Stimulated activated CD4-positive, alpha-beta T cell treated with anti-CD3 and anti-CD28 coated beads, Interleukin-12 subunit alpha, Interleukin-12 subunit beta, amount 100 ng/mL, for 4 hours (primary cell): Measurements from ENCODE around the gene E2F6.
"Not testable (repeated sequence)": the region's sequence is repeated elsewhere in the genome, so short reads cannot be mapped to it uniquely, and the experiment has no call there.

Experiments
- DNase-seq: peaks from one replicate; pipeline ENCODE4 v3.0.0-alpha.2; 2020

E2F6 gene

DNA sequence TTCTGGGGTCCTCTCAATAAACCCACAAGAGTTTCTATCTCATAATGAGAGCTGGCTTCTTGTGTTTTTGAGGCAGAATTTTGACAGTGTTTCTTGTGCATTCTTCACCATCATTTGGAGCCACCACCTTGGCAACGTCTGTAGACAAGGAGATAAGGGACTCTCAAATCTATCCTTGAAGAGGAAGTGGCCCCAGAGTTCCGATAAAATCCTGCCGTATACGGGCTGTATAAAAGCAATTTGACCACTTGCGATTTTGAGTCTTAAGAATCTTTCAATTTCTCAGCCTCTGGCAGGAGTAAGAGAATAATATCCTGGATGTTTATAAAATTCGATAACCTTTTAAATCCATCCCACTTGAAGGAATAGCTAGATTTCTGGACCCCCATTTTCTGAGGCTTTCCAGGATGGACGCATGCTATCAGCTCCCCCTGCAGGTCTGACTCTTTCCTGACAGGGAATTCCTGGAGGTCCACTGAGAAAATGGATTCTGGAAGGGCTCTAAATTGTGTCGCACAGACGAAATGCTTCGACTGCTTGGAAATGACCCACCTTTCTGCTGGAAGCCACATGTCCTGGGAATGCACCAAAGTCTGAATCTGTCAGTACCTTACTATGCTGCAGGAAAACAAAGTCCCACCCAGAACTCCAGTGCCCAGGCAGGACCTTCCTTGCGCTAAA, 54.1 kb downstream of the E2F6 start:
- no peak for DNase-seq

DNA sequence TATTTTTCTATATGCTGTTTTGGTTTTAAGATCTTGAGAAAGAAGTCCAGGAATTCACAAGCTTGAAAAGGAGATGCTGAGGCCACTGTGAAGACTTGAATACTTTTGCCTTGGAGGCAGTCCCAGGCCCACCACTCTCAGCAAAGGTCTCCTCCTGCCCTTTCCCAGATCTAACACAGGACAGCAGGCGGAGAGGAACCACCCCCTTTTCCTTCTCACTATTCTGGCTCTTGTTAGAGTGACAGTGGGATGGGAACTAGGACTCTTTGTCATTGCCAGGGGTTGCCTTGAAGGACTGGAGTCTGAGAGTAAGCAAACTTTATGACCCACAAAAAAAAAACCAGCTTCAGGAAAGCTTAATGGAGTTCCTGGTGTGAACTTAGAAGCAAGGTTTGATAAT, 54.7 kb downstream of the E2F6 start:
- no peak for DNase-seq

DNA sequence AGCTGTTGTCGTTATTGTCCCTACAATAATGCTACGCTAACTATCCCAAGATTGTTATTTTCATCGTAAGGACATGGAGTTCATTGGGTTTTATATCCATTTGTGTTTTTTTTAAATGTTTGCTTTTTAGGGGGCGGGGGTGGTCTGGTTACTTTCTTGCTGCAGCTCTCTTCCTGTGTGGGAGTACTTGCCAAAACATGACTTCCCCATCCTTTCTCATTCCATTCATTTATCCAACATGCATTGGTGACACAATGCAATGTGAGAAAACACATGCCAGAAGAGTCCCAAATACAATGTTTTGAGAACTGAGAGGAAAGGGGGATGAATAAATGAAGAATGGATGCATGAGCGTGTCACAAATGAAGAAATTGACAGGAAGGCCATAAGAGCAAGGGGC, 55.9 kb downstream of the E2F6 start:
- no peak for DNase-seq

DNA sequence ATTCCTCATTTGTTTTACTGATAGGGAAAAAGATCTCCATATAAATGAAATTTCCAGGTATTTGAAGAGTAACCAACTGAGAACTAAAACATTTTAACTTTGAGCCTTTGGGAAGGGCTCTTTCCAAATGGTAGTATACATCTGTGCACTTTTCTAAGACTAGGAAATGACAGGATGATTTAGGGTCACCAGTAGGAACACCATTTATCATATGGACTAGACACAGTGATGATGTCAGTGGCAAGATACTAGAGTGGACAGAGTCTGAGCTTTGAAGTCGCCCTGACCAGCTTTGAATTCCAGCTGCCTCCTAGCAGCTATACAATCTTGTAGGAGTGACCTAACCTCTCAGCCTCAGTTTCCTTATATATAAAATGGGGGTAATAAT, 56.4 kb downstream of the E2F6 start:
- DNase-seq = no peak

DNA sequence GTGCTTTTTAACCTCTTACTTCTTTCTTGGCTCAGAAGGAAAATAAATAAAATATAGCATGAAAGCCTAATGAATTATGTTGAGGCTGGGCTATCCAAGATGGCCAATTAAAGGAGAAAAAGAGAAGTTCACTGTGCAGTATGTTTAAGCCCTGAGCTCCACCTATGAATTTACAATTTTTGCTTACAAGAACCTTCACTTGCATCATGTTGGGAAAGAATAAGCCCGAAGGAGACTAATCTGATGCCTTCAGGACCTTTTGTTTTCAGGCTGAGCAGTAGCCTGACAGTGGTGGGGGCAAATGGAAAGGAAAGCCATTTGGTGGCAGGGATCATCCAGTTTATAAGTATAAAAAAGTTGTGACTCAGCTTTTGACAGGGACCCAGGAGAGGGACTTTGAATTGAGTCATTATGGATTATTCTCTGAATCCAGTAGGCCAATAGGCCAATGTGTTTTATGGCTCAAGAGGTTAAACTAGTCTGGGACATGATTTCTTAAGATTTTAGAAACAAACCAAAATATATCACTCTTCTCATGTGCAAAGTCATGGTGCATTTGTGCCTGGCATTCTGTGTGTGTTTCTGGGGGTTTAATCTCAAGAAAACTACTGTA, 56.9 kb downstream of the E2F6 start:
- no peak for DNase-seq

DNA sequence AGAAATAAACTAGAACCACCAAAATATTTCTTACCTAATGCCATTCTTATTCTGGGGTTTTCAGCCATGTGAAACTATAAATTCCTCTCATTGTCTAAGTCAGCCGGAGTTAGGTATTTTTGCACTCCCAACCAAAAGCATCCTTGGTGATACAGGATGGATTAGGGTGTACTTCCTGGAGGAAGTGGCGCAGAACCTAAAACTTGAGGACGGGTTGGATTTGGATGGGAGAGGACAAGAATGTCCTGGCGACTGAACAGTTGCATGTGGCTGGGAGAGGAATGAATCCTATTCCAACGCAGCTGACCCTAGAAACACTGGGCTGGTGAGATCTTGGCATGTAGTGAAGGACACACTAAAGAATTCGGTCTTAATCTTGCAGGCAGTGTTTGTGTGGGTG, 58.5 kb downstream of the E2F6 start:
- DNase-seq = no peak

DNA sequence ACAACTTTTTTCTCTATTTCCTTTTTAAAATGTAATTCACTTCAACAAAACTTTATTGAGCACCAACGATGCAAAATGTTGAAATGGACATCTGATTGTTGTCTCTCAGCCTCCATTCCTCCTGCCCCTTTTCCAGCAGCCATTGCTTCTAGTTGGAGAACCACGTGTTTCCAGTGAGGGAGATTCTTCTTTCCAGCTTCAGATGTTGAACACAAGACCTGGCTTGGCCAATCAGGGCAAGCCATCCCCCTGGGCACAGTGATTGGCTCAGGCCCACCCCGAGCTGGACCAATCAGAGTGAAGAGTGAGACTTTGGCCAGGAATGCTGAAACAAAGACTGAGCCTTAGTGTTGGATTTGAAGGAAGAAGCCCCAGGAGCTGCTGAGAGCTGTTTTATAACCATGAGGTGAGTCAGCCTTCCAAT, 59.0 kb downstream of the E2F6 start:
- DNase-seq = no peak

DNA sequence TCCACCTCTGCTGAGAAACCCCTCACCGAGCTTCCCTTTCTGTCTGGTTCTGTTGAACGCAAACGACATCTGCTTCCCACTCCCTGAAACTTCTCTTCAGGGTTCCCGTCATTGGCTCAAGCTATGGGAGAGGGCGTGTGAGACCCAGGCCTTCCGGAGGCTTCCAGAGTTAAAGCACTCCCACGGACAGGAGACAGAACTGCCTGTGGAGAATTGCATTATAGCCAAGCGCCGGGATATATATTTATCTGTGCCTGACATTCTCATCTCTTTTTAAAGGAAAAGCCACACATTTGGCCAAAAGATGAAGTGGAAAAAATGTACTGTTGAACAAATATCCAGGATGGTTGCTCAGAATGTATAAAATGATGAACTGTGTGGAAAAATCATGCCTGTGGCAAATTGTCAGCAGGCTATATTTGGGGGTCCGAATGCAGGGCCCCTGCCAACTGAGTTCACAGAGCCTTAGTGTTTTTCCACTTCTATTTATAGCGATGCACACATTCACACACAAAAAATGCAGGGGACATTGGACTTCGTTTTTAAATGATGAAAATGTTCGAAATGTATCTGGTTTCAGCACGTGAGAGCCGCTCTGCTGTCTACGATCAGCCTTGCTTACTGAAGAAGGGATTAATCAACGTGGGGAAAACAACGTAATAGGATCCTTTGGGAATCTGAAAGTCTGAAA, 59.5 kb downstream of the E2F6 start:
- DNase-seq = no peak

DNA sequence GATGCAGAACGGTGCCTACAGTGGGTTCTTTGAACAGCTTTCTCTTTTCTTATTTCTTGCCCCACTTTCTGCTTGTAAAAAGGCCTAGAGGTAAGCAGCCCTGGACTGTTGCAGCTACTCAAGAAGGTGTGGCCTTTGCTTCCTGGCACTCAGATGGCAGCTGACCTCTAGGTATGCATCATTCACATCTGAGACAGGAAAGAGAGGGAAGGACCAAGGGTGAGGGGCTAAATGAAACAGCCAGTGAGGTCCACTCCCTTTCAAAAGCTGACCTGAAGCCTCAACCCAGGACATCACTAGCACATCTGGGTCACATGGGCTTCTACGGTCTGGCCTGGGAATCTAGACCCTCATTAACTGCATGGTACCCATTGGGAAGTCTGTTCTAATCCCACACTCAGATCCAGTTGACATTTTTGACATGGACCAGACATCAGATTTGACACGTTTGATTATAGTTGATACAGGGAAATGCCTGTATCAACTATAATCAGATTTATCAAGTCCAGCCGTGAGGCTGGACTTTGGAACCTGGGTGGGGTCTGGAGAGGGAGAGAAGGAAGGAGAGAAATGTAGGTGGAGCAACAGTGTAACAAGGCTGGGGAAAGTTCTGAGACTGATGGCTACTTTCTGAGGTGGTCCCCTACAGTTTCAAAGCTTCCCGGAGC, 60.2 kb downstream of the E2F6 start:
- no peak for DNase-seq

DNA sequence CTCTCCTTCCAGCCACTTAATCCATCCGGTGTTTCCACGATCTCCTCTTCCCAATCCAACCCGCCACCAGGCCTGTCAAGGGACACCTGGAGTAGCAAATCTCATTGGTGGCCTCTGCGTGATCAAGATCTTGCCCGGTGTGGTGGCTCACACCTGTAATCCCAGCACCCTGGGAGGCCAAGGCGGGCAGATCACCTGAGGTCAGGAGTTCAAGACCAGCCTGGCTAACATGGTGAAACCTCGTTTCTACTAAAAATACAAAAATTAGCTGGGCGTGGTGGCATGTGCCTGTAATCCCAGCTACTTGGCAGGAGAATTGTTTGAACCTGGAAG, 60.9 kb downstream of the E2F6 start:
- DNase-seq = not testable (repeated sequence)

DNA sequence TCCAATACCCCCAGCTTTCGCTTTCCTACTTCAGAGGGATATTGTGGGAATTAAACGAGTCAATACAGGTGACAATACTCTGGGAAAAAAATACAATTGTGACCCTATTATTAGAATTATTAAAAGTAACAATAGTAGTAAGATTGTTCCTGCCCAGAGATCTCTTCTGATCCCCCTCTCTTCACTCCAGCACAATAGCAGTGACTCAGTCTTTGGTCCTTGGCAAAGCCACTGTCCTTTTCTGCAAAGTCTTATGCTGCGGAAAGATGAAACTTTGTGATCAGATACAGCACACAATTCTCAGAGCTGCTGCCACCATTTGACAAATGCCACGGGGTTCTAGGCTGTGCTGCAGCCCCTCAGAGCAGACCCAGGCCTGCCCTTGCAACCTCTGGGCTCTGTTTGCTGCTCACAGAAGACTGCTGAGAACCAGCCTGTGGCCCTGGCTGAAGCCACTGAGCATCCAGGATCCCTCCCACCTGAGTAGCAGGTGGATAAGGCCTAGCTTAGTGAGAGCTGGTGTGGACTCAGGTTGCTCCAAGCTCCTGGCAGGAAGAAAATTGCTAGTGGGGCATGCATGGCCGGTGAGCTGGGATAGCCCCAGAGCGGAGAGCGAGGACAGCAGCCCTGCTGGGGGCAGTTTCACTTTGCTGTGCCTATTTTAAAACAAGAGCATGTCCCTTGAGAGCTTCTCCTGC, 61.4 kb downstream of the E2F6 start:
- no peak for DNase-seq

DNA sequence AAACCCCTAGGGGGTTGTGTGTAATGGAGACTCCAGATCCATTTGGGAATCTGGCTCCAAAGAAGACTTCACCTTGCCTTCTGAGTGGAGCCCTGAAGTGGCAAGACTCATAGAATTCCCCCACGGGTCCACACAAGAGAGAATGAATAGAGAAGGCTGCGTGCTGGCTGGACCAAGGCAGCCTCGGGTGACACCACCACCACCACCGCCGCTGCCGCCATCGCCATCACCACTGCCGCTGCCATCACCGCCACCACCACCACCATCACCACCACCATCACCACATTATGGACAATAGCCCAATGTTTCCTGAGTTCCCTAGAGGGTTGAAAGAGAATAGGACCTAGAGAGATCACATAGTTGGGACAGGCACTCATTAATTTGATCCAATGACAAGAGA, 63.5 kb downstream of the E2F6 start:
- no peak for DNase-seq

DNA sequence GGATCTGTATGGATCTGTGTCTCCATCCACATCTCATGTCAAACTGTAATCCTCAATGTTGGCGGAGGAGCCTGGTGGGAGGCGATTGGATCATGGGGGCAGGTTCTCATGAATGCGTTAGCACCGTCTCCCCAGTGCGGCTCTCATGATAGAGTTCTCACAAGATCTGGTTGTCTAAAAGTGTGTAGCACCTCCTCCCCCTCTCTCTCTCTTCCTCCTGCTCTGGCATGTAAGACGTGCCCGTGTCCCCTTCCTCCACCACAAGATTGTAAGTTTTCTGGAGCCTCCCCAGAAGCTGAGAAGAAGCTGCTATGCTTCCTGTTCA, 66.6 kb downstream of the E2F6 start:
- no peak for DNase-seq

DNA sequence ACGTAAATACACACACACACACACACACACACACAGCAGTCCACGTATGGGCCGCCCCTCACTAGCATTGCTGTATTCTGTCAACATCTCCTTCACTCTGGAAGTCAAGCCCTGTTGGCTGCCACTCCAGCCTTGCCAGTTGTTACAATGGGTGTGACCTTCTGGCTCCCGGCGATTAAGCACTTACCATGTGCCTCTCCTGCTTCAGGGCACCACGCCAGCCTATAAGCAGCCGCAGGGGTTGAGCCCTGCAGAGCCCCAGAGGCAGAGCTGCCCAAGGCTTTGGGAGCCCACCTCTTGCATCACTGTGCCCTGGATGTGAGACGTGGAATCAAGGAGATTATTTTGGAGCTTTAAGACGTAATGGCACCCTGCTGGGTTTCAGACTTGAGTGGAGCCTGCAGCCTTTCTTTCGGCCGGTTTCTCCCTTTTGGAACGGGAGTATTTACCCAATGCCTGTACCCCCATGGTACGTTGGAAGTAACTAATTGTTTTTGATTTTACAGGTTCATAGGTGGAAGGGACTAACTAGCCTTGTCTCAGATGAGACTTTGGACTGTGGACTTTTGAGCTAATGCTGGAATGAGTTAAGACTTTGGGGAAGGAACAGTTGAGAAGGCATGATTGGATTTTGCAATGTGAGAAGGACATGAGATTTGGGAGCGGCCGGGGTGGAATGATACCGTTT, 67.1 kb downstream of the E2F6 start:
- no peak for DNase-seq

DNA sequence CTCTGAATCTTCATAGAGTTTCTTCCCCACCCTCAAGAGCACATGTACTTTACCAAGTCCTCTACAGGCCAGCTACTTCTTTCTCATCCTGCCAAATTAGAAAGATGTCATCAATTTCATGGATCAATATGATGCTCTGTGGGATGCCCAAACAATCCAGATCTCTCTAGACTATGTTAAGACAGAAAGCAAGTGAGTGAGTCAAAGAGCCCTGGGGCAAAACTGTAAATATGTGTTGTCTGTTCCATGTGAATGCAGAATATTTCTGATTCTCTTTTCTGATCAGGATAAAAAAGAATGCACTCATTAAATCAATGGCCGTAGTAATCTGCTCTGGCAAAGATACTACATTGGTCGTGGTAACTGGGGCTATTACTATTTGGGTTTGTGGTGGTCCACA, 68.4 kb downstream of the E2F6 start:
- no peak for DNase-seq

DNA sequence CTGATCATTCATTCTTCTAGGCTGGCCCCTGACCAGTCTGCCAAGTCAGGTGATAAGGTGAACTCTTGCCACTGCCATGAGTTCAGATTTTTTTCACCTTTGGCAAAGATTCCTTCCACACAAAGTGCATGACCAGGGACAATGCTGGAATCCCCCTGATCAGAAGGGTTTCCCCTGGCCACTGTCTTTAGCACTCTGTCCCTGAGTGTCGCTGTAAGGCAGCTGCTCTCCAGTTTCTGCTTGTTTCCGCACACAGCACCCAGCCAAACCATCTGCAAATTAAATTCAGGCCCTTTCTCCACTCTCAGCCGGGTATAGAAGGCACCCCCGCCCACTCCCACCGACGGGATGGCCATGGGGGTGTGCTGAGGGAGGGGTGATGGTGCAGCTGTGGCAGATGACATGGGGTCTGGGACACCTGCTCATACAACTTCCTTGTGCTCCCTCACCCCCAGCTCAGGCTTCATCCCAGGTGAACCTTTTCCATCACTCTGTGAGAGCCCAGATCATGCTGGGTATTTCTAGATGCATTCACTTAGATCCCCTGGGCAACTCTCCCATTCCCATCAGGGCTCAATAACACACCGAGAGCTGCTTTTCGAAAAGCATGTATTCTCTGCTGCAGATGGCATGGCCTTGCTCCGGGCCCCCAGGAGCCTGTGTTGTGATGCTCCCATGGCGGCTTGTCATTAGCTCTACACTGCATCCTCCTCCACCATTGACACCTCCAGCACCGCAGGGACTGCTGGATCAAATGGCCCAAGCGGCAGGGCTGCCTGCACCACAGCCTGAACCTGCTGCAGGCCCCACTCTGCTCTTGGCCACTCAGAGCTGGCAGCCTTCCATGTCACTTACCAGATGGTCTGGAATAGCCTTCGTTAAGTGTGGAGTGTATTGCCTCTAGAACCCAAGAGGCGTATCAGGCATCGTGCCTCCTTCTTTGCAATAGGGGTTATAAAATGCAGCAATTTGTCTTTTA, 69.2 kb downstream of the E2F6 start:
- DNase-seq = no peak

DNA sequence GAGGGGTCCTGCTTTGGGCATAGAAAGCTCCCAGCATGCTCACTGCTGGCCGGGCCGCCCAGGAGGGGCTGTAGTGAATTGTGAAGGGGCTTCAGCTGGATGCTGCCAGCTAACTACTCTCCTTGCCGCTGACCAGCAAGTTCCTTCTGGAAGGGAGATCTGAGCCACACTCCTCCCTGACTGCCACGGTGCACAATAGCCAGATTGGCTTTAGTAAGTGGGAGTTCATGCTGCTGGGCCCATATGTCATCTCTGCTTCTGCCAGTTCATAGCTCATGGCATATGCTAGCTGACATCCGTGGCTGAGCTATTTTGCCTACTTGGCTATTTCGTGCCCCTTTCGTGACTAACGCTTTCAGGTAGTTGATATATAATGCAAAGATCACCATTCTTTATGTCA, 69.9 kb downstream of the E2F6 start:
- DNase-seq = no peak

DNA sequence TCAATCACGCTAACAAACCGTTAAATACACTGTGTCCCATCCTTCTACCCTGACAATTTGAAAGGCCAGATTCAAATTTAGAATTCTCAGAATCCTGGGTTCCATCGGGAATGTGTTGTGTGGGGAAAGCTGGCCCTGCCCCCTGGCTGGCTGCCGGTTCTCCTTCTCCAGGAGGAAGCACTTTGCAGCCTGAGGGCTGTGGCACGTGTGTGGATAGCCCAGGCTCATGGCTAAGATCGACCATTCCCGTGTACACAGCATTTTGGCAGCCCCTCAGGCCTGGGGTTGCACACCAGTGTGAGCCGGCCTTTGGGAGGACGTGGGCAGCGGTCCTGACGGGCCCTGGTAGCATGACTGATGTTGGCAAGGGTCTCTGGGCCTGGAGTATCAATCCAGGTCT, 70.6 kb downstream of the E2F6 start:
- DNase-seq = no peak
